Lung (tissue), 12 donors: ENCODE data around the gene MINK1. TPM values are rescaled to one million over a fixed set of nuclear protein-coding genes. Genes with fewer than 3 reads are reported as not detected.

Experiments
- ATAC-seq: fragments of 200-7000 bp; cut with Tn5 transposase; one replicate; pipeline ENCODE4 v1.9.1; 2020; ENCODE audit warnings: moderate number of reproducible peaks; ENCODE audit not compliant: insufficient read depth, low FRiP score
- DNase-seq, 3 donors: peaks; one replicate each; pipeline ENCODE4 v3.0.0-alpha.2; 2013 to 2017
- H3K27ac ChIP-seq, 2 donors: one replicate each; pipeline ENCODE4 v1.5.1; 2013; ENCODE audit warnings: mild to moderate bottlenecking in 2 of 2, moderate library complexity in 2 of 2, control low read depth in 1 of 2, inconsistent platforms in 1 of 2, low read depth in 1 of 2, low read length in 1 of 2
- H3K27me3 ChIP-seq, 3 donors: one replicate each; pipeline ENCODE4 v1.5.1; 2013; ENCODE audit warnings: low read length in 2 of 3; ENCODE audit not compliant: control insufficient read depth in 3 of 3, insufficient read depth in 3 of 3
- H3K36me3 ChIP-seq, 4 donors: one replicate each; pipeline ENCODE4 v1.5.1; 2013; ENCODE audit warnings: low read length in 4 of 4, mild to moderate bottlenecking in 1 of 4, moderate library complexity in 1 of 4; ENCODE audit not compliant: control insufficient read depth in 4 of 4, insufficient read depth in 4 of 4
- H3K4me1 ChIP-seq, 5 donors: one replicate each; pipeline ENCODE4 v1.5.1; 2013; ENCODE audit warnings: low read length in 5 of 5, mild to moderate bottlenecking in 2 of 5, moderate library complexity in 1 of 5; ENCODE audit not compliant: control insufficient read depth in 5 of 5, insufficient read depth in 5 of 5
- H3K4me3 ChIP-seq: one replicate; pipeline ENCODE4 v1.5.1; 2013; ENCODE audit warnings: mild to moderate bottlenecking, control low read depth, moderate library complexity
- H3K9ac ChIP-seq, 2 donors: one replicate each; pipeline ENCODE4 v1.5.1; 2013; ENCODE audit warnings: low read length in 2 of 2, control low read depth in 1 of 2; ENCODE audit not compliant: insufficient read depth in 1 of 2
- H3K9me3 ChIP-seq, 4 donors: one replicate each; pipeline ENCODE4 v1.5.1; 2013; ENCODE audit warnings: low read length in 3 of 4, mild to moderate bottlenecking in 1 of 4, moderate library complexity in 1 of 4; ENCODE audit not compliant: control insufficient read depth in 4 of 4, insufficient read depth in 3 of 4
- CTCF ChIP-seq: IDR thresholded peaks from 2 replicates; pipeline ENCODE4 v1.5.1; 2012; ENCODE audit warnings: mild to moderate bottlenecking; ENCODE audit errors: control extremely low read depth, extremely low read depth
- WGBS, 2 donors: extraction: QIAGEN DNeasy Blood & Tissue Kit; methylation state at CpG; one replicate each; pipeline ENCODE4 v1.1.7; 2013; 5-methylcytosine and 5-hydroxymethylcytosine counted together
- polyA plus RNA-seq, 2 donors: library from polyadenylated mRNA; stranded (reverse); fragments of 200-250 nt; gene quantifications; one replicate each; pipeline ENCODE4 v1.2.1, GENCODE V29; 2013
- total RNA-seq, 2 donors: library from RNA; depleted of rRNA in 1 of 2; stranded (reverse); fragments of >200 nt in 1 of 2; gene quantifications; one replicate each; pipeline ENCODE4 v1.2.1, GENCODE V29; 2014 to 2021
- donor health status: control.
- donor health status: control.
- donor health status: Bipolar disorder and iron deficiency.
- donor health status: healthy.
- donor health status: DM: yes; HTN: yes; CAD: no.

MINK1 gene
- total and polyA plus RNA-seq, 4 donors, result 36.5 to 95.4 (median 51.0) TPM

- DNase-seq (no peak), ATAC-seq (no peak)
- WGBS, 2 donors, result 92 to 96% methylated on average over 41 to 42 of the region's 42 CpGs
- Histone ChIP-seq H3K4me3 (no peak overlapping the region), H3K27me3 (no peaks in the 10 kb centered on the region), H3K4me1 (no peaks in the 10 kb centered on the region), H3K9ac (no peak overlapping the region), H3K9me3 (no peaks in the 10 kb centered on the region), H3K27ac (no peak overlapping the region), H3K36me3 (peaks cover 7 to 83% (median 39%) of the 10 kb centered on the region in 4 donors)
- TF ChIP-seq CTCF, result no peak
Observed at GRCh38 chr17:4891411-4892410, 58.6 kb downstream of the MINK1 start.

- no peak for TF ChIP-seq CTCF
- DNase-seq (no peak), ATAC-seq (no peak)
- WGBS, 2 donors, result 90 to 93% methylated on average over 23 of the region's 23 CpGs
- H3K4me3 ChIP-seq, result no peak overlapping the region
- no peak overlapping the region for H3K27ac ChIP-seq
- H3K9me3 ChIP-seq, result no peaks in the 10 kb centered on the region
- peaks cover 0 to 4% (median 0%) of the 10 kb centered on the region in 3 donors for H3K27me3 ChIP-seq
- peaks cover 7 to 81% (median 39%) of the 10 kb centered on the region in 4 donors for H3K36me3 ChIP-seq
- H3K4me1 ChIP-seq, result no peaks in the 10 kb centered on the region
- H3K9ac ChIP-seq, result no peak overlapping the region
Observed at GRCh38 chr17:4892499-4893221, 59.5 kb downstream of the MINK1 start.

GRCh38 chr17:4893272-4893671, 60.1 kb downstream of the MINK1 start:
- ATAC-seq (no peak), DNase-seq (no peak)
- H3K27ac ChIP-seq, result no peak overlapping the region
- peaks cover 7 to 80% (median 39%) of the 10 kb centered on the region in 4 donors for H3K36me3 ChIP-seq
- no peak overlapping the region for H3K9ac ChIP-seq
- no peak overlapping the region for H3K4me3 ChIP-seq
- no peak for TF ChIP-seq CTCF
- H3K4me1 ChIP-seq, result no peaks in the 10 kb centered on the region
- H3K9me3 ChIP-seq, result no peaks in the 10 kb centered on the region
- 86 to 89% methylated on average over 18 of the region's 18 CpGs for WGBS, 2 donors
- H3K27me3 ChIP-seq, result peaks cover 0 to 4% (median 0%) of the 10 kb centered on the region in 3 donors
